Dendritic cell treated with granulocyte-macrophage colony-stimulating factor and Interleukin-4, amounts not matched to agents 40 ng/mL and 50 ng/mL, for 4 days (primary cell): ENCODE data around the gene PPME1.

ENCODE experiments used
- H3K27ac Mint-ChIP-seq: one replicate; pipeline ENCODE4 v1.8.0; 2022; ENCODE audit warnings: mild to moderate bottlenecking, mixed read lengths
- H3K27me3 Mint-ChIP-seq: one replicate; pipeline ENCODE4 v1.8.0; 2022; ENCODE audit warnings: mild to moderate bottlenecking, mixed read lengths
- H3K36me3 Mint-ChIP-seq: one replicate; pipeline ENCODE4 v1.8.0; 2022; ENCODE audit warnings: low read depth, mixed read lengths
- H3K4me1 Mint-ChIP-seq: one replicate; pipeline ENCODE4 v1.8.0; 2022; ENCODE audit warnings: low read depth, mixed read lengths
- H3K4me3 Mint-ChIP-seq: one replicate; pipeline ENCODE4 v1.8.0; 2022; ENCODE audit warnings: mild to moderate bottlenecking, moderate library complexity, mixed read lengths
- H3K9me3 Mint-ChIP-seq: one replicate; pipeline ENCODE4 v1.8.0; 2022; ENCODE audit warnings: mixed read lengths
- intact Hi-C: fragments of 100-400 bp; cut with micrococcal nuclease; formaldehyde crosslinking; loops from one replicate; pipeline ENCODE4 v1.15.0; 2022

The PPME1 gene

DNA sequence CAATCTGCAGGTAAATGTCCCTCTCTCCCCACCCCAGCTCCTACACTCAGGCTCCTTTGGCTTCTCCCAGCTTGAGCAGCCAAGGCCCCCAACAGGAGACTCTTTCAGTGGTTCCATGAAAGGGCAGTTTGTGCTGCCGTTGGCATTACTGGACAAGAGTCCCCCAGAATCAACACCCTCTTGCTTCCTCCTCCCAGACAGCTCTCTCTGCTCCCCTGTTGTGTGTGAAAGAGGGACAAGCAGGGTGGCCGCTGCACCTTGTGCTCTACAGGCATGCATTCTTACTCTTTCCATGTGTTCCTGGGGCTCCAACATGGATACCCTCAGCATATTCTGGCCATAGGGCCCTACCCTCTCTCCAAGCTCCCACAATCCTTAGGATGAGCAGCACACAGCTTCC, 91.6 kb downstream of the PPME1 start:
- Mint-ChIP-seq H3K4me1 (no peaks in the 10 kb centered on the region), H3K36me3 (no peaks in the 10 kb centered on the region), H3K27ac (no peak overlapping the region), H3K4me3 (no peak overlapping the region), H3K9me3 (no peaks in the 10 kb centered on the region), H3K27me3 (peaks cover 10% of the 10 kb centered on the region)
- intact Hi-C loops, result no loop called here

DNA sequence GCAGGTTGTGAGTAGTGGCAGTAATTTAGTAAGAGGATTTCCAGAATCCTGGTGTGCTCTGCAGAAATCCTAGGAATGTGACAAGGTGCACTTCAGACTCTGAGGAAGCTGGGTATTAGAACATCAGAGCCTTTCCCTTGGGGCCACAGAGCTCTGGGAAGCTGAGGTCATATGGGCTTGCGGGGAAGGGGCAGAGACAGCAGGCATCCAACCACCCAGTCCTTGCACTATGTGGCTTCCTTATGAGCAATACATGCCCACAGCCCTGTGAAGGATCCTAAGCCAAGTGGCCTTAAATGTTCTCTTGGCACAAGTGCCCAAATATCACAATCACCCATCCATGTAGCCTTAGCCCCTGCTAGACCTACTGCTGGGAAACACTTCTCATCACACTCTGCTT, 94.2 kb downstream of the PPME1 start:
- Mint-ChIP-seq H3K27ac (no peak overlapping the region), H3K9me3 (no peaks in the 10 kb centered on the region), H3K36me3 (no peaks in the 10 kb centered on the region), H3K4me1 (no peaks in the 10 kb centered on the region), H3K27me3 (peaks cover 10% of the 10 kb centered on the region), H3K4me3 (no peak overlapping the region)
- intact Hi-C loops, result no loop called here

DNA sequence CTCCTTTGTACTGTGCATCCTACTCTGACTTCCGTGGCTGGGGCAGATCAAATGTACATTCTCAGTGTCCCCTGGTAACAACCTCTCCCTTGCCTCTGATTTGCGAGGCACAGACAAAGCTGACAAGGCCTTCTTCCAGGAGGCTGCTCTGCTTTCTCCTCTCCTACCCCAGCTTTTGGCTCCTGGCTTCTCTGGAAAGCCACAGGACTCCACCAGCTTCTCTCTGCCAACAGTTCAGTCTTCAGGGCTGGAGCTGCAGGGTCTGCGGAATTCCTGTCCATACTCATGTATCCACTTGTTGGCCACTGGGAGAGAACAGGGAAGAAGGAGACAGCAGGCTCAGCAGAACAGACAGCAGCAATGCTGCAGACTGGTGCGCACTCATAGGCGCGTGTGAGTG, 95.9 kb downstream of the PPME1 start:
- no peaks in the 10 kb centered on the region for H3K9me3 Mint-ChIP-seq
- H3K27ac Mint-ChIP-seq, result no peak overlapping the region
- H3K4me3 Mint-ChIP-seq, result no peak overlapping the region
- no peaks in the 10 kb centered on the region for H3K36me3 Mint-ChIP-seq
- H3K27me3 Mint-ChIP-seq, result peaks cover 5% of the 10 kb centered on the region
- intact Hi-C loops, result no loop called here
- H3K4me1 Mint-ChIP-seq, result no peaks in the 10 kb centered on the region

DNA sequence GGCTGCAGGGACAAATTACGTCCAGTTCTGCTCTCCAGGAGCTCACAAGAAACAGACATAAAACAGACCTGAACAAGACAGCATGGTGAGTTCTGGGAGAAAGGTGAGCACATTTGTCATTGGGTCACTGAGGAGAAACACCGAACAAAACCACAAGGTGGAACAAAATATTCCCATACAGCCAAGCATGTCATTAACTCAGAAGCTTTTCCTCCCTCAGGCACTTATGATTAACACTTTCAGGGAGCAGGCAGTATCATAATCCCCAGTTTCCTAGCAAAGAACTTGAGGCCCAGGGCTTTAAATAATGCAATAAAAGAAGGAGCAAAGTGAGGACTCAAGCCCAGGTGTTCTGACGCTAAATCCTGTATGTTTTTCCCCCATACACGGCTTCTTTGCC, 97.4 kb downstream of the PPME1 start:
- H3K36me3 Mint-ChIP-seq, result no peaks in the 10 kb centered on the region
- no peaks in the 10 kb centered on the region for H3K27me3 Mint-ChIP-seq
- H3K9me3 Mint-ChIP-seq, result no peaks in the 10 kb centered on the region
- H3K27ac Mint-ChIP-seq, result no peak overlapping the region
- no peaks in the 10 kb centered on the region for H3K4me1 Mint-ChIP-seq
- intact Hi-C loops, result no loop called here
- no peak overlapping the region for H3K4me3 Mint-ChIP-seq

DNA sequence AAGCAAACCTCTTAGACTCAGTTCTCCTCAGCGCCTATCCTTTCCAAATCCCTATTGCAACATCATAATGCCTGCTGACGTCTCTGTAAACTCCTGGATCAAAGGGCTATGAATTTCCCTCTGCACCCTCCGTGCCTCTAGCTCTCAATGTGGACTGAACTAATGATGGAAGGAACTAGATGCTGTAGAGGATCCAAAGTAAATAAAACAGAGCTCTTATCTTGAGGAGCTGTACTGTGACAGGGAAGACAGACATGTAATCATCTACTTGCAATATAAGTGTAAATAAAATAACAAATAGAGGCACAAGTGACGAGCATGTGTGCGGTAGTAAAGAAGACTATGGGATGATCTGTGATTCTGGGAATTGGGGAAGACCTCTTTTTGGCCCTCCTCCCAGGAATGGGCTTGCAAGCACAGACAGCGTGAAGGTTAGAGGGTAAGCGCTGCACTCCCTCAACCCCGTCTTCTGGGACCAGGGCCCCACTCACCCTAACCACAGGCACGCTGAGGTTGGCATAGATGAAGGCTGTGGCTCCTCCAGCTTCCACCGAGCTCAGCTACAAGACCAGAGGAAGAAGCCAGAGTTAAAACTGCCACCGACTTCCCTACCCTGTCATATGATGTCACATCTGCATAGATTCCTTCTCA, 98.2 kb downstream of the PPME1 start:
- no peak overlapping the region for H3K27ac Mint-ChIP-seq

DNA sequence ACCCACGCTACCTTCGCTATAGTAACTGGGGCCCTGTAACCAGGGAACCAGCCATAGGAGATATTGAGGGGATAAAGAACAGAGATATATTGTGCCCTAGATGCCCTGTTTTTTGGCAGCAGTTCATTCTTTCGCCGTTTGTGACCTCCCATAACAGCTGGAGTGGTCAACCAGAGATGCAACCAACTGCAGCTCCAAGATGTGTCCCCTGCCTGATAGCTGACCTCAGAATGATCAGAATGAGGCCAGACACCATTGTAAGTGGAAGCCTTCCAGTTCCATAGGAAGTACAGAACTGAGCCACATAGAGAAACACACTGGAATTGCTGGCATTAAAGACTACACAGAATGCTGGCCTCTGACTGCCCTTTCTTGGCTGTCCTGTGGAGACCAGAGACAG, 101.2 kb downstream of the PPME1 start:
- no peaks in the 10 kb centered on the region for H3K36me3 Mint-ChIP-seq
- H3K4me3 Mint-ChIP-seq, result no peak overlapping the region
- H3K9me3 Mint-ChIP-seq, result no peaks in the 10 kb centered on the region
- H3K27me3 Mint-ChIP-seq, result peaks cover 3% of the 10 kb centered on the region
- H3K27ac Mint-ChIP-seq, result no peak overlapping the region
- intact Hi-C loops, result no loop called here
- H3K4me1 Mint-ChIP-seq, result no peaks in the 10 kb centered on the region

More for the DNA sequence above, 98.2 kb downstream of the PPME1 start:
- Mint-ChIP-seq H3K9me3 (no peaks in the 10 kb centered on the region), H3K36me3 (no peaks in the 10 kb centered on the region), H3K4me1 (no peaks in the 10 kb centered on the region), H3K27me3 (no peaks in the 10 kb centered on the region), H3K4me3 (no peak overlapping the region)
- intact Hi-C loops, result no loop called here

DNA sequence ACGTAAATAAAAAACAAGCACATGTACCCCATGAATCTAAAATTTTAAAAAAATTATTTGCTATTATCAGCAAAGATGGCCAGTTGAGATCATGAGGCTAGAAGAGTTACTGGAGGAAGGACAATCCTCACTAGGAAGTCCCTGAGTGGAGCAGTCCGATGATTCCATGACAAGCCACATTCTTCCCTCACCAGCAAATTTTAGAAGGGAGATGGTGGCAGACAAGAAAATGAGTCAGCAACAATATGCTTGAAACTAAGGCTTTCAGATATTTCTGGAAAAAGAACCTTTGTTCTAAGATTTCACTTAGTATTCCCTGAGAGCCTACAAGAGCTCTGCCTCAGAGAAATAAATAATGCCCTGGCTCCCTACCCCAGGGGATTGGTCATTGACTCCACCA, 105.5 kb downstream of the PPME1 start:
- Mint-ChIP-seq H3K9me3 (no peaks in the 10 kb centered on the region), H3K36me3 (no peaks in the 10 kb centered on the region), H3K4me1 (no peaks in the 10 kb centered on the region), H3K27ac (no peak overlapping the region), H3K4me3 (no peak overlapping the region), H3K27me3 (peaks cover 4% of the 10 kb centered on the region)
- intact Hi-C loops, result no loop called here

DNA sequence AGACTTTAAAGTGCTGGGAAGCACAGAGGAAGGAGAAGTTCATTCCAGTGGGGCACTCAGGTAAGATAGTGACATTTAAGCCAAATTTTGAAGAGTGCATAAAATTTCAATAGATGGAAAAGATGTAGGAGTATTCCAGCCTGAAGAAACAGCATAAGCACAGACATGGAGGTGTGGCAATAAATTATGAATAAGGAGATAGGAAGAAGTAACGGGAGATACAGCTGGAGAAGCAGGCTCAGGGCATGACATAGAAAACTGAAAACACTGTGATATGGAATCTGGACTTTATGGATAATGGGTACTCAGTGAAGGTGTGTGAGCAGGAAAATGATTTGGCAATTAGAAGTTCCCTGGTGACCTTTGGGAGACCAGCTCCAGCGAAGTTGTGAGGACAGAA, 107.0 kb downstream of the PPME1 start:
- no peaks in the 10 kb centered on the region for H3K9me3 Mint-ChIP-seq
- H3K27ac Mint-ChIP-seq, result no peak overlapping the region
- intact Hi-C loops, result no loop called here
- no peaks in the 10 kb centered on the region for H3K4me1 Mint-ChIP-seq
- no peaks in the 10 kb centered on the region for H3K36me3 Mint-ChIP-seq
- H3K27me3 Mint-ChIP-seq, result peaks cover 4% of the 10 kb centered on the region
- no peak overlapping the region for H3K4me3 Mint-ChIP-seq

DNA sequence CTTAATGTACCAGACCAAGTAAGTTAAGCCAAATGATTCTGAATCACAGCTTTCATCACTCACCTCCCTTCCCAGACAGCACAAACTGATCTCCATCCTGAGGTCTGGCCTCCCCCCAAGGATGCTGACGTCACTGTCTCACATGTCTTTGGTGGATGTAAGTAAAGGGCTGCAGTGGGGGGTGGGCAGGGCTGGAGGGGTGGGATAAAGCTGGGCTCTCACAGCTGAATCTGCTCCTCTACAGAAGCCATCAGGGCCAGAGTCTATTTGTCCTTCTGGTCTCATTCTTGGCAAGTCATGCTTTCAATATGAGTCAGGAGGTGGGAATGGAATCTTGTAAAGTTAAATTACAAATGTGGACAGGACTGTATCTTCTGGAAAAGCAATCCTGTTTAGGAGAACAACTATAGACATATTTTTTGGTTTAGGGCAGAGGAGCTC, 107.7 kb downstream of the PPME1 start:
- H3K27me3 Mint-ChIP-seq, result peaks cover 4% of the 10 kb centered on the region
- H3K27ac Mint-ChIP-seq, result no peak overlapping the region
- H3K36me3 Mint-ChIP-seq, result no peaks in the 10 kb centered on the region
- H3K9me3 Mint-ChIP-seq, result no peaks in the 10 kb centered on the region
- H3K4me3 Mint-ChIP-seq, result no peak overlapping the region
- H3K4me1 Mint-ChIP-seq, result no peaks in the 10 kb centered on the region
- intact Hi-C loops, result no loop called here

DNA sequence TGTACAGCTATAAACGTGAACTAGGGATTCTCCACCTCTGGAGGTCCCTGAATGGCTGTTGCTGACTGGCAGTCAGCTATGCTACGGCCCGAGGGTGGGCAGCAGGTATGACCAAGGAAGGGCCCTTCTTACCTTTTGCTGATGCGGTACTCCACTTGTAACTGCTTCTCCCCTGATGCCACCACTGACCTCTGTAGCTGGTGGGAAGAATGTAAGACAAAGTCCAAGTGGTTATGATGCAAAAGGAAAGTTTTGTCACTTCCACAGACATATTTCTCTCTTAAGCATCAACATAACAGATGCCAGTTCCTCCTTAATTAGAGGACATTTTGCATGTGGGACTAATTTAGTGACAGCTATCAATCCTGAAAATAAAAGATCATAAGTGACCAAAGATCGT, 108.2 kb downstream of the PPME1 start:
- intact Hi-C loops, result no loop called here
- no peak overlapping the region for H3K27ac Mint-ChIP-seq
- H3K4me3 Mint-ChIP-seq, result no peak overlapping the region
- H3K27me3 Mint-ChIP-seq, result peaks cover 4% of the 10 kb centered on the region
- H3K9me3 Mint-ChIP-seq, result no peaks in the 10 kb centered on the region
- no peaks in the 10 kb centered on the region for H3K36me3 Mint-ChIP-seq
- H3K4me1 Mint-ChIP-seq, result no peaks in the 10 kb centered on the region

DNA sequence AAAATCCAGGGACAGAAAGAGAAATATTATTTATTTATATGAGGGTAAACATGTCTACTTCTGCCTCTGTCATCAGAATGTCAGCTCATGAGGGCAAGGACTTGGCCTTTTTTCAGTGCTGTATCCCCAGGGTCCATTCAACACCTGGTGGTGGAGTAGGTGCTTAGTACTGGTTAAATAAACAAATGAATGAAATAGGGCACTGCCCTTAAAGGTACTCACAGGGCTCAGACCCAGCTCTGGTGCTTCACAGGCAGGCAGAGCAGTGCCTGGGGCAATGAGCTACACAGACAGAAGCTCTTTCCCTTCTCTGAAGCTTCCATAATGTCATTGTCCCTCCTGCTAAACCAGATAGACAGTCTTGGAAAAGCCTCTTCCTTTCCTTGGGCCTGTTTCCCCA, 109.4 kb downstream of the PPME1 start:
- Mint-ChIP-seq H3K27me3 (peaks cover 4% of the 10 kb centered on the region), H3K9me3 (no peaks in the 10 kb centered on the region), H3K27ac (no peak overlapping the region), H3K36me3 (no peaks in the 10 kb centered on the region), H3K4me1 (no peaks in the 10 kb centered on the region), H3K4me3 (no peak overlapping the region)
- intact Hi-C loops, result no loop called here

DNA sequence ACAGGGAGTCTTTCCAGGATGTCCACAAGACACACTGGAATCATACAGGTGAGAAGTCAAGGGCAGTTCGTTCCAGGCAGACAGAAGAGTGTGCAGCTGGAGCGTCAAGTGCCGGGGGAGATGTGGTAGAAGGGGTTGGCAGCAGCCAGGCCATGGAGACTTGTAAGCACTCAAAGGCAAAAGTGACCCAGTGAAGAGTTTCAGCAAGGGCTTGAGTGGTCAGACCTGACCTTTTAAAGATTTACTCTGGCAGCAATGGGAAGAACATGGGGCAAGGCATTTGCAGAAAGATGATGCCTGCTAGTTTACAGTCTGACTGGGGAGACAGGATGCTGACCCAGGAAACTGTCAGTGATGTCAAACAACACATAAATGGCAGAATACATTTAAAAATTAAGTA, 111.3 kb downstream of the PPME1 start:
- Mint-ChIP-seq H3K4me3 (no peak overlapping the region), H3K4me1 (no peaks in the 10 kb centered on the region), H3K27me3 (peaks cover 1% of the 10 kb centered on the region), H3K27ac (no peak overlapping the region), H3K9me3 (no peaks in the 10 kb centered on the region), H3K36me3 (no peaks in the 10 kb centered on the region)
- intact Hi-C loops, result no loop called here

DNA sequence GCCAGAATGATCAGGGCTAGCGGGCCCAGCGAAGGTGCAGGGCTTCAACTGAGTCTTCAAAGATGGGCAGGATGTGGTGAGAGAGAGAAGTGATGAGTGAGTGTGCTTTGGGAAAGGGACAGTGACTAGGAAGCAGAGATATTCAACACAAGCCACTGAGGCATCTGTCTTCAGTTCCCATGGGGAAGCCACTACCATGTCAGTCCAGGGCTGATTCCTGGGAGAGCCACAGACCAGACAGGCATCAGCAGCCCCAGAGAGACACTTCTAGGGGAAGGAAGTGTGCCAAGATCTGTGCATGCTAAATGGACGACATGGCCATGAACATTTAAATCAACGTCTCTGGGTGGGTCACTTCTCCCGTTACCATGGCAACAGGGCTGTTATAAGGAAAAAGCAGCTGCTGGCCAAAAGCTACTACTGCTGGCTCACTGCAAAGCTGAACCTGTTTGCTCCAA, 111.9 kb downstream of the PPME1 start:
- peaks cover 1% of the 10 kb centered on the region for H3K27me3 Mint-ChIP-seq
- no peaks in the 10 kb centered on the region for H3K4me1 Mint-ChIP-seq
- H3K4me3 Mint-ChIP-seq, result no peak overlapping the region
- H3K36me3 Mint-ChIP-seq, result no peaks in the 10 kb centered on the region
- H3K9me3 Mint-ChIP-seq, result no peaks in the 10 kb centered on the region
- intact Hi-C loops, result no loop called here
- no peak overlapping the region for H3K27ac Mint-ChIP-seq

DNA sequence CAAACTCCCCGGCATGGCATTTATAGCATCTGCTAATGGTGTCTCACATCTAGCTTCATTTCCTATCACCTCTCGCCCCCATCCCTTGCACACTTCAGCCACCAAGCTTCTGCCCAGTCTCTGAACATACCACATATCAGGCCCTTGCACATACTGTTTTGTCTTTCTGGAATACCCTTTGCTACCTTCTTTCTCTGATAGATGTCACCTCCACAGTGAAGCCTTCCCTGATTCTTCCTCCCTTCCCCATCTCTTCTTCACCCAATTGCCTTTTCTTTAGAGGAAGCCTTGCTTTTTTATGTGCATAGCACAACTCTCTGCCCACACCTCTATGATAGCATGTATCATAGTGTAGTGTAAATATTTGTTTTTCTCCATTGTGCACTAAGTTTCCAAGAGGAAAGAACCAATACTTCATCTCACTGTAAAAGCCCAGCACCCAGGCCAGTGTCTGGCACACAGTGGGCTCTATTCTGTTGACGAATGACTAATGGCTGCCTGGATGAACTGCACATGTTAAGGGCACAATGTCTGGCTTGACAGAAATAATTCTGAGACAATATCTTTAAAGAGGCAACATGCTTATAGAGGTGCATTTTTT, 112.6 kb downstream of the PPME1 start:
- Mint-ChIP-seq H3K9me3 (no peaks in the 10 kb centered on the region), H3K4me3 (no peak overlapping the region), H3K36me3 (no peaks in the 10 kb centered on the region), H3K27me3 (peaks cover 3% of the 10 kb centered on the region), H3K4me1 (no peaks in the 10 kb centered on the region), H3K27ac (no peak overlapping the region)
- intact Hi-C loops, result no loop called here

DNA sequence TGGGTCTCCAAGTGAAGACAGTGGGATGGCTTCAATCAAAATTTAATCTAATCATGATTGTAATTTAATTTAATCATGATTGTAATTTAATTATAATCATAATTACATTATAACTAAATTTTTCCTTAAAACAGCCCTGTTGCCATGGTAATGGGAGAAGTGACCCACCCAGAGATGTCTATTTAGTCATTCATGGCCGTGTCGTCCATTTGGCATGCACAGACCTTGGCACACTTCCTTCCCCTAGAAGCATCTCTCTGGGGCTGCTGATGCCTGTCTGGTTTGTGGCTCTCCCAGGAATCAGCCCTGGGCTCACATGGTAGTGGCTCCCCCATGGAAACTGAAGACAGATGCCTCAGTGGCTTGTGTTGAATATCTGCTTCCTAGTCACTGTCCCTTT, 113.4 kb downstream of the PPME1 start:
- Mint-ChIP-seq H3K4me1 (no peaks in the 10 kb centered on the region), H3K9me3 (no peaks in the 10 kb centered on the region), H3K27ac (no peak overlapping the region), H3K4me3 (no peak overlapping the region), H3K36me3 (no peaks in the 10 kb centered on the region), H3K27me3 (peaks cover 3% of the 10 kb centered on the region)
- intact Hi-C loops, result no loop called here
